H7 (cell line): ENCODE measurements around the gene GRHL3. TPM values are rescaled to one million over a fixed set of nuclear protein-coding genes. Genes with fewer than 3 reads are reported as not detected.
"Not testable (repeated sequence)": the region's sequence is repeated elsewhere in the genome, so short reads cannot be mapped to it uniquely, and the experiment has no call there.

Experiments
- DNase-seq: peaks from one replicate; pipeline ENCODE4 v3.0.0; 2012
- H3K27me3 ChIP-seq: 2 replicates; pipeline ENCODE4 v1.6.0; 2011; ENCODE audit warnings: mild to moderate bottlenecking, low read length; ENCODE audit not compliant: control insufficient read depth, insufficient read depth
- H3K36me3 ChIP-seq: replicated peaks from 2 replicates; pipeline ENCODE4 v1.5.1; 2011; ENCODE audit warnings: low read length; ENCODE audit not compliant: control insufficient read depth, insufficient read depth
- H3K4me3 ChIP-seq: 2 replicates; pipeline ENCODE4 v1.5.1; 2011; ENCODE audit warnings: low read depth, mild to moderate bottlenecking, control low read depth, low read length, moderate library complexity; ENCODE audit not compliant: insufficient read depth
- total RNA-seq: library from RNA; depleted of rRNA; stranded (reverse); fragments of >200 nt; shearing (Covaris generic); gene quantifications from 2 replicates; pipeline ENCODE4 v1.2.3, GENCODE V29; 2014; rRNA removed

GRHL3 gene
- 0.21 and 0.33 TPM in 2 replicates for total RNA-seq

- peaks cover 27% of the 10 kb centered on the region for H3K27me3 ChIP-seq
- H3K4me3 ChIP-seq, result peak within 1 kb of the TSS; percentile 41
- no peaks in the 10 kb centered on the region for H3K36me3 ChIP-seq
- no peak for DNase-seq
Measured at GRCh38 chr1:24319312-24319863, at the start of gene GRHL3. TSS of gene GRHL3 (plus strand) at chr1:24319357. CDS start at chr1:24319552, 195 bp downstream.

GRCh38 chr1:24274203-24275103 is 44.7 kb upstream of the GRHL3 start:
- H3K36me3 ChIP-seq, DNase-seq, H3K27me3 ChIP-seq, H3K4me3 ChIP-seq: not testable (repeated sequence)

GRCh38 chr1:24275104-24275410 is 44.1 kb upstream of the GRHL3 start:
- Histone ChIP-seq H3K36me3 (no peaks in the 10 kb centered on the region), H3K27me3 (no peaks in the 10 kb centered on the region), H3K4me3 (no peak overlapping the region)
- no peak for DNase-seq

- no peak for DNase-seq
- H3K27me3 ChIP-seq, result no peaks in the 10 kb centered on the region
- no peak overlapping the region for H3K4me3 ChIP-seq
- H3K36me3 ChIP-seq, result no peaks in the 10 kb centered on the region
Measured at GRCh38 chr1:24275510-24275909, 43.6 kb upstream of the GRHL3 start.

- H3K4me3 ChIP-seq, result no peak overlapping the region
- no peaks in the 10 kb centered on the region for H3K36me3 ChIP-seq
- no peaks in the 10 kb centered on the region for H3K27me3 ChIP-seq
- no peak for DNase-seq
Measured at GRCh38 chr1:24276791-24277190, 42.4 kb upstream of the GRHL3 start.

- H3K36me3 ChIP-seq, result no peaks in the 10 kb centered on the region
- H3K27me3 ChIP-seq, result no peaks in the 10 kb centered on the region
- no peak for DNase-seq
- no peak overlapping the region for H3K4me3 ChIP-seq
Measured at GRCh38 chr1:24277420-24278169, 41.6 kb upstream of the GRHL3 start.

- no peaks in the 10 kb centered on the region for H3K36me3 ChIP-seq
- no peak for DNase-seq
Measured at GRCh38 chr1:24278726-24279125, 40.4 kb upstream of the GRHL3 start.

GRCh38 chr1:24279590-24280232 is 39.4 kb upstream of the GRHL3 start:
- no peak for DNase-seq

More at GRCh38 chr1:24278726-24279125, 40.4 kb upstream of the GRHL3 start:
- Histone ChIP-seq H3K27me3 (no peaks in the 10 kb centered on the region), H3K4me3 (no peak overlapping the region)

GRCh38 chr1:24281591-24281990 is 37.6 kb upstream of the GRHL3 start:
- Histone ChIP-seq H3K27me3 (no peaks in the 10 kb centered on the region), H3K4me3 (no peak overlapping the region), H3K36me3 (no peaks in the 10 kb centered on the region)
- DNase-seq, result no peak

More at GRCh38 chr1:24279590-24280232, 39.4 kb upstream of the GRHL3 start:
- Histone ChIP-seq H3K4me3 (no peak overlapping the region), H3K36me3 (no peaks in the 10 kb centered on the region), H3K27me3 (no peaks in the 10 kb centered on the region)

- no peak for DNase-seq
- no peaks in the 10 kb centered on the region for H3K36me3 ChIP-seq
- H3K4me3 ChIP-seq, result no peak overlapping the region
- no peaks in the 10 kb centered on the region for H3K27me3 ChIP-seq
Measured at GRCh38 chr1:24282491-24282890, 36.7 kb upstream of the GRHL3 start.

GRCh38 chr1:24283326-24284155 is 35.6 kb upstream of the GRHL3 start:
- no peak for DNase-seq
- no peaks in the 10 kb centered on the region for H3K36me3 ChIP-seq
- H3K4me3 ChIP-seq, result no peak overlapping the region
- no peaks in the 10 kb centered on the region for H3K27me3 ChIP-seq

GRCh38 chr1:24284156-24284471 is 35.0 kb upstream of the GRHL3 start:
- H3K36me3 ChIP-seq, result no peaks in the 10 kb centered on the region
- H3K27me3 ChIP-seq, result no peaks in the 10 kb centered on the region
- no peak for DNase-seq
- H3K4me3 ChIP-seq, result no peak overlapping the region

- Histone ChIP-seq H3K27me3 (no peaks in the 10 kb centered on the region), H3K4me3 (no peak overlapping the region), H3K36me3 (no peaks in the 10 kb centered on the region)
- DNase-seq, result no peak
Measured at GRCh38 chr1:24285231-24285630, 33.9 kb upstream of the GRHL3 start.
